Kidney capillary endothelial cell (primary cell): ENCODE data around the gene LOXL1.

Source experiments
- DNase-seq: peaks from one replicate; pipeline ENCODE4 v3.0.0-alpha.2; 2018; ENCODE audit warnings: low spot score

Gene LOXL1

DNA sequence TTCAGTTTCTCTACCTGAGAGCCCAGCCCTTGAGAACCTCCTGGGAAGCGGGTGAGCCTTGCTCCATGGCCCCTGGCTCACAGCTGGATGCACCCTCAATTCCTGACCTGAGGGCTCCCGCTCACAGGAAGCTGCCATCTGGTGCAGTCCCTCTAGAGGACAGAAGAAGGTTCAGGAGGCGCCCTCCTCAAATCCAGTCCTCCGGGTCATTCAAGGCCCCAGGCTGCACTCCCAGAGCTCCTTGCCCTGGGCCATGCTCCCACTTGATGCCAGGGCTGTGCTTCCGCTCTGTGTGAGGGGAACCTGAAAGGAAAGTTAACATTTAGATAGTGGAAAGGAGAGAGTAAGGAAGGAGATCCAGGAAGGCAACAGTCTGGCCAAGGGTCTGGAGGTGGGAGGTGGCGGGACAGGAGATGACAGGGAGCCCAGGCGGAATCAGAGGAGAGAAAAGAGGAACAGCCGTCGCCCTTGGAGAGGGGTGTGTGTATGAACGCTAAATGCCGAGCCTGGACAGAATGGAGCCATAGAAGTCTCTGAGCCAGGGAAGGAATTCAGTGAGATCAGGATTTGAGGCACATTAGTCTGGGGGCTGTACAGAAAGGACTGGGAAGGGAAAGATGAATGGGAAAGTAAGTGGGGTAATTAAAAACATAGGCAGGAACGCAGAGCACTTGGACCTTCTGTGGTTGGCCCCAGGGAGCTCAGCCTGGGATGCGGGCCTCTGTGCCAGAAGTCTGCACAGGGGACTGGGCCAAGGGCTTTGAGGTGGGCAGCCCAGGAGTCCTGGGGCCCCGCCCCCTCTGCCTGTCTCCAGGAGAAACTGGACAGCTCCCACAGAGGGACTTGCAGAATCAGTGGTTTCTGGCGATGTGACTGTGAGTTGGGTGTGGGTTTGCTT, 26.8 kb upstream of the LOXL1 start:
- no peak for DNase-seq

DNA sequence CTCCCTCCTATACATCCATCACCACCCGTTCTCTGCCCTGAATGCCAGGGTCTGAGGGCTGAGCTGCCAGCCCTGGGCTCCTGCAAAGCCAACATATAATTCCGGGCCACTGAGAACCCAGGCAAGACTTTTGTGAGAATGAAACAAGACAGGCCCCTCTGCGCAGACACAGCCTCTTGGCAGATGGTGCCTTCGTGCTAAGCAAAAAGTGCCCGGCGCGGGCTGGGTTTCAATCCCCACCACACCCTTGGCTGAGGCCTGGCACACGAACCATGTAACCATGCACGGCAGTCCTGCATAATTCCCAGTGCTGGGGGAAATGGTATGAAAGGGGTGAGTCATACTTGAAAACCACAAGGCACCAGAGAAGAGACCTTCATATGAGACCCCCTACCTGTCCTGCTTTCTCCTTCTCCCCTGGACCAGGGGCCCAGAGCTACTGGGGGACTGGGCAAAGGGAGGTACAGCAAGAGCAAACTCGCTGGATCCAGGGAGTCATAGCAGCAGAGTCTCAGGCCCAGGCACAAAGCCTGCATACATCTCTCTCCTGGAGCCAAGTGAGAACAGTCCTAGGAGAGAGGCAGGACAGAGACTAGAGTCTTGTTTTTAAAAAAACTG, 26.1 kb upstream of the LOXL1 start:
- DNase-seq, result no peak

DNA sequence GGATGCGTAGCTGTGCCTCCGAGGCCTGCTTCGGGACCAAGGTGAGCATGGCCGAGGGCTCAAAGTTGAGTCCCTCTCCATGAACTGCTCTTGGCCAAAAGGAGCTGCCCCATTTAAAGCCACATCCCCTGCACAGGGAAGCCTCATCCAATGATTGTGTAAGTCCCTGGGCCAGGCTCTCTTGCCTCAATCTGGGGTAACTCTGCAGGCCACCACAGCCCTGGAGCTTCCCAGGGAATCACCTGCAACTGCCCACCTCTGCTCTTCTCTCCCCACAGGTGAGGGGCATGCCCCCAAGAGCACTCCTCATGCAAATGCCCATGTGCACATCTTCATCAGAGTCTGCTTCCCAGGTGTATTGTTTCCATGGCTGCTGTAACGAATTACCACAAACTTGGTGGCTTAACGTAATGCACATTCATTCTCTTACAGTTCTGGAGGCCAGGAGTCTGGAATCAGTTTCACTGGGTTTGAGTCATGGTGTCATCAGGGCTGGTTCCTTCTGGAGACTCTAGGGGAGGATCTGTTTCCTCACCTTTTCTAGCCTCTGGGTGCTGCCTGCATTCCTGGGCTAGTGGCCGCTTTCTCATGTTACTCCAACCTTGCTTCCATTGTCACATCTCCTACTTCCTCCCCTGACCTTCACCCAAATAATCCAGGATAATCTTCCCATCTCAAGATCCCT, 25.0 kb upstream of the LOXL1 start:
- DNase-seq, result no peak

DNA sequence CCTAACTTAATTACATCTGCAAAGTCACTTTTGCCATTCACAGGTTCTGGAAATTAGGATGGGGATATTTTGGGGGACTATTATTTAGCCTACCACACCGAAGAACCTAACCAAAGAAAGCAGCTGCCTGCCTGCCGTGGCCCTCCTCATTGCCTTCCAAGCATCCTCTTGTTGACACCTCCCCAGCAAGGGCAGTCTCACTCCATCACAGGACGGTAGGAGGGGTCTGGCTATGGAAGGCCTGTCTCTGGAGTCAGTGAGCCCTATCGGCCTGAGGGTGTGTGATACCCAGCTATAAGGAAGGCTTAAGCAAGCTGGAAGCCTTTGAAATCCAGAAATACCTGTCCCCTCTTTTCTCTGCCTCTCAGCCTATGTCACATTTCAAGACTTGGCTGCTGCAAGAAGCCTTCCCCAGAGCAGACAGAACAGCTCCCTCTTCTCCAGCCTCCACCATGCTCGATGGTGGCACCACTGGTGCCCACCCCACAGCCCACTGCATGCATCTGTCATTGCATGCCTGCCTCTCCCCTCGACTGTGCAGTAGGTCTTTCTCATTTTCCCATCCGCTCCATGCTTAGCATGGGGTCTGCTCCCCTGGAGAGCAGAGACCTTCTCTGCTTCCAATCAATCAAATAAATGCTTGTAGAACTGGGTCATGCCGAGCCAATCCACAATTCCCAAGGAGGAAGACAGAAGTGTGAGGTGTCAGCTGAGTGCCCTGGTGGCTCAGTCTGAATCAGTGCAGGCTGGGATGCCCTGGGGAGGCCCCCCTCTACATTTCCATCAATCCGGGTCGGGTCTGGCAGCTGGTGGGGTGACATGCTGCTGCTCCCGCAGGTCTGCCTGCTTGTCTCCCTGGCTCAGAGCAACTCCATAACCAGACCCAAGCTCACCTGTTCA, 23.9 kb upstream of the LOXL1 start:
- DNase-seq, result no peak

DNA sequence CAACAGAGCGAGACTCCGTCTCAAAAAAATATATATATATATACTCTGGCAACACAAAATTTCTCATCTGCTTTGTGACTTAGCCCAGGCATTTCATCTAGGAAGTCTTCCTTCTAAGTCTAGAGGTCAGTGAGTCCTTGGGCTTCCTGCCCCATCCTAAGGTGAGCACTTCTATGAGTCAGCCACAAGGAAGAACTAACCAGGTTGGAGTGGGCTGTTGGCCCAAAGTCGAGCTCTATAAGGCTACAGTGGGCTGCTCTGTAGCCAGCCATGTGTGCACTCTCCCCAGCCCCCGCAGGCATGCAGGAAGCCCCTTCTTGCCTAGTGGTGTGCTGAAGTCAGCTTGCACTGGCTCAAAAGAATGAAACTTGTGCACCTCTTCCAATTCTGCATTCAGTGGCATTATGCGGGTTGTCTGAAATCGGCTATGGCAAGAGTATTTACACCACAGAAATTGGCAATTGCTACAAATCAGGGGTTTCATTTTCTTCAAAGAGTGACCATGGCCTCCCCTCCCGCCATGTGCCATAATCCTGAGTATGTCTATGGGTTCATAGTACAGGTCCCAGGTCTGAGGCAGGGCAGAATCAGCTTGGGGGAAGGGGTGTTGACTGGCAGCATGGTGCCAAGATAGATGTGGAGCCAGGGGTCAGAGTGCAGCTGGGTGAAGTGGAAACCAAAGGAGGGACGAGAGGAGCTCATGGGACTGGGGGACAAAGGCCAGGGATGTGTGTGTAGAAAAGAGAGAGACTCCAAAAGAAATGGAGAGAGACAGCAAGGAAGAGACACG, 22.0 kb upstream of the LOXL1 start:
- DNase-seq, result no peak

DNA sequence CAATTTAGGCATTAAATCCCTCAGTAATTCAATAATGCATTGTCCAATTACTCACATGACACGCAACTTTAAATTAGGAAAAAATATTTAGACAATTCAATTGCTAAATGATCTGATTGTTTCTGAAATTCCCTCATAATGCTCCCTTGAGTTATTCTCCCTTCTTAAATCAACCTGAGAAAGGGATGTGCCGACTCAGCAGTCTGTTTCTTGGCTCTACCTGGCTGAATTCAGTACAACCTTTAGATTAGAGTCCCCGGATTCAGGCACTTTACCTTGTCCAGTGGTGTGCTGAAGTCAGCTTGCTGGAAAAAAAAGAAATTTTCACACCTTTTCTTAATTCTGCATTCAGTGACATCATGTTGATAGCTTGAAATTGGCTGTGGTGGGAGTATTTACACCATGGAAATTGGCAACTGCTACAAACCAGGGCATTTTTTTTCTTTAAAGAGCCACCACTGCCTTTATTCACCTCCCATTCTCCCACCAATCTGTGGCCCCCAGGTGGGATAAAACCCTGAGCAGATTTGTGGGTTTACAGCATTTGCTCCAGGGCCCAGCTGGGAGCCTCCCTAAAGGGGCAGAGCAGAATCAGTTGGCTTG, 20.9 kb upstream of the LOXL1 start:
- DNase-seq, result no peak

DNA sequence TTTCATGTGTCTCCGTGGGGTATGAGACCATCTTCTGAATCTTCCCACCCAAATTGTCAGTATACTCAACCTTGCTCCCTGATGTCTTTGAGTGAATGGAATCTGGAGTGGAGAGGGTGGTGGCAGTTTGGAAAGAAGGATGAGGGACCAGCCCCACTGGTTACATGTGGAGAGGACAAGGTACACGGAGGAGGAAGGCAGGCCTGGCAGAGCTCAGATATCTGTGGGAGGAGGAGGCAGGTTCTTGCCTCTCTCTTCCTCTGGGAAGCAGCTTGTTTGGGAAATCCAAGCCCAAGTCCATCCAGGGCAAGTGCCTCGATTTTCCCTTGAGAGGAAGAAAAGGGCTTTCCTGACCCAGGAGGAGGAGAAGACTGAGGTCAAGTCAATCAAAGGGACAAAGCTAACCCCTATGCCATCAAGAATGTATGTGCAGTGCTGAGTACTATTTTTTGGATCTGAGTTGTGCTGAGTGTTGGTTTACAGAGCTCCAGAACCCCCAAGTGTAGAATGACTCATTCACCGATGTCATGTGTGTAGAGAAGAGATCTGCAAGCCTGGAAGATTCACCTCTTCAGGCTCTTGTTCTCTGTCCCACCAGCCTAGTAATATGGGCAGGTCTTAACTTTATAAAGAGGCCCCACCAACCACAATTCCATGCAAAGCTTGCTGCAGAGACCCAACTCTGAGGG, 19.8 kb upstream of the LOXL1 start:
- DNase-seq, result no peak

DNA sequence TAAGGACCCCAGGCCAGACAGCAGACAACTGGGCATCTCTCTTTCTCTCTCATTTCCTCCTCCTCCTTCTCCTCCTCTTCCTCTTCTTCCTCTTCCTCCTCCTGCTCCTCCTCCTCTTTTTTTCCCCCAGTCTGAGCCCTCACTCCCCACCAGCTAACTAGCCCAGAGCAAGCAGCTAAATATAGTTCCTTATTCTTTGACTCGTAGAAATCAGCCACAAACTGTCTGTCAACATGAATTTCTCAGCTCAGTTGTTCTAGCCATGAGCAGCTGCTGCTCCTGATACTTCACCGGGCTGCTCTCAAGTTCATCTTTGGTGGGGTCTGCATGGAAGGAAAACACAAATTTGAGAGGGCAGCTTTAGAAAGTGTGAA, 19.2 kb upstream of the LOXL1 start:
- no peak for DNase-seq

DNA sequence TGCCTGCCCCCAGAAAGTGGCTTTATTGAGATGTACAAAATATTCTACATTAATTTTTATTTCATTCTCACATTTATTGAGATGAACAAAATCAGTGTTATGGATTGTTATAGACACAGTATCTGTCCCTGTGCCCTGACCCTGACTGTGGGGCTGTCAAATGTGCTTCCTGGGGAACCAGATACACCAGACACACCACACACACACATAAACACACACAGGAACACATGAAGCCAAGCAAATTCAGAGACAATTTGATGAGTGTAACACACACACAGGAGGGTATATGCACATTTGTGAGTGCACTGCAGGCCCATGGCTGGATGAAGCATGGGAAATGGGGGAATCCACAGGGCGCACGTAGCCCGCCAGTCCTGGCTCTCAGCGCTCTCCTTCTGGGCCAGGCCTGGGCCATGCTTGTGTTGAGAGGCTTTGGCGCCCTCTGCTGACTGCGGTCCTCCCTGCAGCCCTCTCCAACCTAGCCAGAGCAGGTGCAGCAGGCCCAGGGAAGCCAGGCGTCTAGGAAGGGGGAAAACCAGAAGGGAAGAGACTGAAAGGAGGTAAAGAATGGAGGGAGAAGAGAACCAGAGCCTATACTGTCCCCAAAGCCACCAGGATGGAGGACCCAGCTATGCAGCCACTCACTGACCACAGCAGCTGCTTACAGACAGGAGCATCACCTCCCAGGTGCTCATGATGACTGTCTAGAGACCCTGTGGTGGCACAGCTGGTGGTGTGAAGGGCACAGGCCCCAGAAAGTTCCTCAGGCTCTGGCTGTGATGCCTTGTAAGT, 18.0 kb upstream of the LOXL1 start:
- DNase-seq, result peak; percentile 52

DNA sequence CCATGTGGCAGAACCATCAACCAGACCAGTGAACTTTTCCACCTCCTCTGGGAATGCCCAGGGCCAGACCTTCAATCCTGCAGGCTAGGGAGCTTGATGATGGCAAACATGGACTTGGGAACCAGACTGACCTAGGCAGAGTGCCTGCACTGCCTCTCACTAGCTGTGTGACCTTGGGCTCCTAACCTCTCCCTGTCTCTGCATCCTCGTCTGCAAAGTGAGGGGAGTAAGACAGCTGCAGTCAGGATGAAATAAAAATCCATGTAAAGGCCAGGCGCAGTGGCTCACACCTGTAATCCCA, 17.5 kb upstream of the LOXL1 start:
- no peak for DNase-seq

DNA sequence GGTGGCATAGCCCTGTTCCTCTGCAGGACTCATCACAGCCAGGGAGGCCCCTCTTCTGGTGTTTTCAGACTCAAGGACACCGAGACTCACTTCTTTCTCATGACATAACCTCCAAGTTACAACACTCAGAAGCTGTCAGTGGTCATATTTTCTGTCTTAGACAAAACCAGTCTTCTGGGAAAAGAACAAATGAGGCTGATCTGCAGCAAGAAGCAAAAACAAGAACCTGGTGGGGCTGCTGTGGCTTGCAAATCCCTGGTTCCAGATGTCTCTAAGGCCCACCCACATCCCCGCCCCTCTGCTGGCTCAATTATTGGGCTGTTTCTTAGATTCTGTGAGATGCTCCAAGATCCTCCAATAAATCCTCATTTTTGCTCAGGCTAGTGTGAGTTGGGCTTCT, 16.6 kb upstream of the LOXL1 start:
- DNase-seq, result no peak

DNA sequence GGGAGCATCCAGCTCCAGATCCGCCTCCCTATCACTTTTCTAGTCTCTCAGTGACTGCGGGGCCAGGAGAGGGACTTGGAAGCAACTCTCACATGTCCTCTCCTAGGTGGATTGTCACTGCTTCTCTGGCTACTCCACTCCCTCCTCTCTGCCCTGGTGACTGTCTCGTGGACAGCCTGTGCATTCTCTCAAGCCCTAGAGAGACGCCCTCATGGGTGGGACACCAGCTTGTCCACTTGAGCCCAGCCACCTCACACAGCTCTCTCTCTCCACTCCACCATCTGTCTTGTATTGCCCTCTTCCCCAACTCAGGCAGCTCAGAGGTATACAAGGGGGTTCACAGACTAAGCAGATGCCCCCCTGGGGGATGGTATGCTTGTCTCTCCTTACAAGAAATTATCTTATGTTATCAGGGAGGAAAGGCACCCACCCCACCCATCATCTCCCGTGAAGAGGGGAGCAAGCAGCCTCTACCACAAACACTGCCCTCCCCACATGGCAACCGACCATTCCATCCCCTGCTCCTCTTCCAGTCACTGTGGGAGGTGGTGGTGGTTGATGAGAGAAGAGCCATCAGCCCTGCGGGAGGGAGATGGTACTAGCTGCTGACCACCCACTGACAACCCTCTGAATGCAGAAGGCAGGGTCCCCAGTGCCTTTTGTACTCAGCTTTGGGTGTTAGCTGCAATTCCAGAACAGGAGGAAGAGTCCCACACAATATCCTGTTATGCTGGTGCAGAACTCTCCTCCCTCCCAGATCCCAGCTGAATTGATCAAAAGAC, 15.5 kb upstream of the LOXL1 start:
- DNase-seq, result no peak

DNA sequence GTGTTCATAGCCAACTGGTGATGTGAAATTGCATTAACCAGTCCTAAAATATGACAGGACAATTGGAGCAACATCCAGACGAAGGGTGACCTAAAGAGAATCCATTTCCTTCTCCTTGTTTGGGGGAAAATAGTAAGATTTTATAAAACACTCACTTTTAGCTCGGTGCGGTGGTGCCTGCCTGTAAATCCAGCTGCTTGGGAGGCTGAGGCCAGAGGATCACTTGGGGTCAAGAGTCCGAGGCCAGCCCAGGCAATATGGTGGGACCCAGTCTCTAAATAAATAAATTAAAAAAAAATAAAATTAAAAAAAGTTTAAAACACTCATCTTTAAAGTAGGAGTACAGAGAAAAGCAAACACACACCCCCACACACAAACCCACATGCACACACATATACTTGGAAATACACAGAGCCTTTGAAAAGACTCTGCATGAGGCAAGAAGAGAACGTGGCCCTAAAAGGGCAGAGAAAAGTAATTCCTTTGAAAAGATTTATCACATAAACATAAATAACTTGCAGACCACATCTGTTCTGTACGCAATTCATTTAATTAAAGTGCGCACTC, 14.1 kb upstream of the LOXL1 start:
- DNase-seq, result no peak

DNA sequence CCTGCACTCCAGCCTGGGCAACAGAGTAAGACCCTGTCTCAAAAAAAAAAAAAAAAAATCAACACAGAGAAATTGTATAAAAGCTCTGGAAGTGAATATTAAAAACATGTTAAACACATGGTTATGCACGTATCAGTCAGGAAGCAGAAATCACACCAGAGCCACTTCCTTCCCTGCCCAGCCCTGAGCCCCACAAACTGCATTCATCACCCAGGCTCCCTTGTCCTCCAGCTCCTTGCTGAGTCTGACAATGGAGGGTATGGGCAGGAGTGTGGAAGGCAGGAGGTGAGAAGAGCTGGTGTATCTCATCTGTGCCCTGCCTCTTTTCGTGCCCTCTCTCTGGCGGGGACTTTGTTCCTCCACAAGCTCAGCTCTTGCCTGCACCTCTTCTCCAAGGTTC, 12.1 kb upstream of the LOXL1 start:
- no peak for DNase-seq

DNA sequence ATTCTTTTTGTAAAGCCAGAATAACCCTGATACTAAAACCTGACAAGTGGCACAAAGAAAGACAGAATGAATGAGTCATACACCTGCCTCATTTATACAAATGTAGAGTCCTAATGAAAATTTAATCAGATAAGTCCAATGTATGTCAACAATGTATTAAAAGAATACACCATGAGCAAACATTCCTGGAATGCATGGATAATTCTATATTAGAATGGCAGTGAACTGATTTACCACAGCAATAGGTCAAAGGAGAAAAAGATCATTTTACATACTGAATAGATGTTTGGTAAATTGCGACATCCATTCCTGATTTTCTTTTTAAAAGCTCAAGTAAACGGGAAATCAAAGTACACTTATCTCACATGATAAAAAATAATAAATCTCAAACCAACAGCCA, 11.2 kb upstream of the LOXL1 start:
- no peak for DNase-seq

DNA sequence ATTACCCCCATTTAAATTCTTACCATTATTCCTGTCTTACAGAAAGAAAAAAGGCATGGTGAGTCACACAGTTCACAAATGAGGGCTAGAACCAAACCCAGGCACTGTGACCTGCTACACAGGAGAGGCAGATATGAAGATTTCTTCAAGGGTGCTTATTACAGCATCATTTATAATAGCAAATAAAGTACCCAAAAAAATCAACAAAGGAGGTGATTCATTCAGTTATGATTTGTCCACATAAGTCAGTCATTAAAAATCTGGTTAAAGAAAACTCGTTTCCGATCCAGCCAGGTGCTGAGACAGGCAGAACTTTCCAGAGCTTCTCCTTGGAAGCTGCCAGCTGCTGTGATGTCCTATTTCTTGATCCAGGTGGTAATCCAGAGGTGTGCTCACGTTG, 7.5 kb upstream of the LOXL1 start:
- DNase-seq, result no peak

DNA sequence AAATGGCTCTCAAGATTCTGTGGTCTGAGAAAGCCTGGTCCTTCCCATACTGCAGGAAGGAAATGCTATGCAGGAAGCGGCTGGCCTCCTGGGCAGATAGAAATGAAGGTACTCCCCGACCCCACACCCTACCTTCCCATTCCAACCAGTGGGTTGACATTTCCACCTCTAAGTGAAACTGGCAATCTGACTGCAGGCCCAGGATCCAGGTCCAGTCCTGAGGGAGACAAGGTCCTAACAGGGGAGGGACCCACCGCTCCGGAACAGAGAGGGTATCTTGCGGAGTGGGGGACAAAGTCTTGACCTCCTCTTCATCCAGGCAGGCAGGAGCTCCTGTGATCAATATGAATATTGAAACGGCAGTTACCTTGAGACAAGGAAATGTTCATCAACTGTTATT, 6.6 kb upstream of the LOXL1 start:
- DNase-seq, result no peak

DNA sequence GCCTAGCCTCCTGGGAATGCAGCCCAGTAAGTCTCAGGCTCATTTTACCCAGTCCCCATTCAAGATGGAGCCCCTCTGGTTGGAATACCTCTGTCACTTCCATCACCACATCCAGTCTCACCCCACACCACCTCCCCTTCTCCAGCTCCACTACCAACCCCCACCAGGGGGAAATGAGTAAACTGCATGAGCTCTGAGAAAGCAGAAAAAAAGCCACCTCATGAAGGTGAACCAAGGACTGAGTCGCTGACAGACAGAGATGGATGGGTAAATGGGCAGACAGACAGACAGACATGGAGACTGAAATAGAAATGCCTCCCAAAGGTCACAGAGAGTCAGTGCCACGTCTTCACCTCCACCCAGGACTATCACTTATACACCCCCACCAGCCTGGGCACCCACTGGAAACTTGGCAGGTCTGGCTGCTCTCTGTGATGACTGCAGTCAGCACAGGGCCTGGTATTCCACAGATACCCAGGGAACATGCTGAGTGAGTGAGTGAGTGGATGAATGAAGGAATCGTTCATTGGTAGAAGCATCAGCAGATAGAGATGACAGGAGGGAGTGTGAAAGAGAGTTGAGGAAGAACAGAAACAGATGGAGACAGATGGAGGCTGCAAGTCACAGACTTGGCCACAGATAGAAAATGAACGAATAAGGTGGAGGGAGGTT, 4.9 kb upstream of the LOXL1 start:
- no peak for DNase-seq
